GM20431 (cell line): Measurements from ENCODE around the gene FADS2.

Experiments
- in situ Hi-C: fragments of 300-500 bp; cut with MseI, MboI; formaldehyde crosslinking; loops from one replicate; pipeline ENCODE4 v1.15.0; 2020; ENCODE audit warnings: low sequenced_read_pairs; ENCODE audit not compliant: unreplicated experiment

FADS2 gene

DNA sequence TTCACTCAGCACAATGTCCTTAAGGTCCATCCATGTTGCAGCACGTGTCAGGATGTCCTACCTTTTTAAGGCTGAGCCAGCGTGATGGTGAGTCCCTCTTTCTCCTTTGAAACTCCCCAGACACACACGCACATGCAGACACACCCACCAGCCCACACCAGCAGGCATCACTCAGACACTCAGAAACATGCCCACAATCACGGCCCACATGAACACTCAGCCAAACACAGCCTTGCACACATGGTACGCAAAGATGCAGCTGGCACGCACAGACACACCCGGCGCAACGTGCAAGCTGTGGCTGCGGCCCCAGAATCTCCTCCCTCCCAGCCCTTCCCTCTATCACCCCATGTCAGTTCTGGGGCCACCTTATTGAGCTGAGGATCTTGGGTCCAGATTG is 55.2 kb downstream of the FADS2 start:
- in situ Hi-C loops, result no loop called here

DNA sequence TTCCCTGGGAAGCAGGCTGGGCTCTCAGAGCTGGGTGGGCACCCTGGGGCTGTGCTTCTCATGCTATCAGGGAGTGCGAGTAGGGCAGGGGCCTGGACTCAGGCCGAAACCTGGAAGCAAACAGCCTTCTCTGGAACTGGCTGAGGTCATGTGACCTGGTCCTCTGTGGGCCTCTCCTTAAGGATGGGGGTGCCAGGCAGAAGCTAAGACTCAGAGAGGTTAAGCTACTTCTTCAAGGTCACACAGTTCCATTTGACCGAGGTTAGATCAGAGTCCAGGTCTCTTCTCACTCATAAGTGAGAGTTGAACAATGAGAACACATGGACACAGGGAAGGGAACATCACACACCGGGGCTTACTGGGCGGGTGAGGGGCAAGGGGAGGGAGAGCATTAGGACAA is 55.8 kb downstream of the FADS2 start:
- in situ Hi-C loops, result no loop called here

DNA sequence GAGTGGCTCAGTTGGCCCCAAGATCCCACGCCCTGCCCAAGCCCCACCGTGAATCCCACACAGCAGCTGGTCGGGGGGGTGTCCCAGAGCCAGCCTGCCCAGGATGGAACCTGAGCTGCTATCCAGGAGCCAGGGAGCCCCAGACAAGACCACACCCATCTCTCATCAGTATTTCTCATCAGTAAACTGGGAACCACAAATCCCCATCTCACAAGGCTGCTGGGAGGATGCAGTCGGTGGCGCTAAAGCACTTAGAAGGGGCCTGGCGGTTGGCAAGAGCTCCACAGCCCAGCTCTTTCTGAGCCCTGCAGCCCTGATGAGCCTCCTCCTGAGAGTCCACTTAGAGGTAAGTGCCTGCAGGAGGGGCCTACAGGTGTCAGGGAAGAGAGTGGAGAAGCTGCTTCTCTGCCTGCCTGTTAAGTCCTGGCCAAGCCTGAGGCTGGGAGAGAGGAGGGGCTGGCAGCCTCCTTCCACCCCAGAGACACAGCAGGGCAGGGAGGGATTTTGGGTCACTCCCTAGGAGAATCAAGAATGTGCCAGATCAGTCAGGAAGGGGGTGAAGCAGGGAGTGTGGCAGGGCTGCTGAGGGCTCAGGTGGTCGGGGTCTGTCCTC is 57.2 kb downstream of the FADS2 start:
- in situ Hi-C loops, result no loop called here

DNA sequence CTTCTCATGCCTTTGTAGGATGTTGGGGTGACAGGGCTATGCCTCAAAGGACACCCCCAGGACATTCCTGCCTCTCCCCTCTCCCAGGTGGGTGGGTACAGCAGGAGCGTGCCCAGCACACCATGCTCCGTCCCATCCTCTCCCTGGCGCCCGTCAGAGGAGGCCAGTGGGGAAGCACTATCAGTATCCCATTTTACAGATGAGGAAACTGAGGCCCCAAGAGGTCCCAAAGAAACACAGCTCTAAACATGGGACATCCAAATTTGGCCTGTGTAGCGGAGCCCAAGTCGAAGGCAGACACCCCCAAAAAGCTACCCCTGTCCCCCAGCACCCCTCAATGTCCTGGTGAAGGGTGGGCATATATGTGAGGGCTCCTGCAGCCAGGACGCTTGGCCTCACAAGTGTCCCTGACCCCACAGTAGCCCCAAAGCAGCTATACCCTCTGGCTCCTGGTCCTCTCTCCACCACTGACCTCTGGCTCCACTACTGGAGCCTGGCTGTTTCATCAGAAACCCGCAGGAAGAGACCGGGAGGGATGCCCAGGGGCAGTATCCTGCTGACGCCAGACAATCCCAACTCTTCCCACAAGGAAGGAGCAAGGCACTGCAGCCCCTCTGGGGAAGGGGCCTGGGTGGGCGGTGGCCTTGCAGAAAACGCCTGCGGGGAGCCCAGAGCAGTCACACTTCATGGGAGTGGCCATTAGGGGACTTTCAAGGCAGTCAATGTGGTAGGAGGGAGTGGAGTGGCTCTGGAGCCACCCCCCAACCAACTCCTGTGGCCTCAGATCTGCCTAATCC is 57.9 kb downstream of the FADS2 start:
- in situ Hi-C loops, result no loop called here

DNA sequence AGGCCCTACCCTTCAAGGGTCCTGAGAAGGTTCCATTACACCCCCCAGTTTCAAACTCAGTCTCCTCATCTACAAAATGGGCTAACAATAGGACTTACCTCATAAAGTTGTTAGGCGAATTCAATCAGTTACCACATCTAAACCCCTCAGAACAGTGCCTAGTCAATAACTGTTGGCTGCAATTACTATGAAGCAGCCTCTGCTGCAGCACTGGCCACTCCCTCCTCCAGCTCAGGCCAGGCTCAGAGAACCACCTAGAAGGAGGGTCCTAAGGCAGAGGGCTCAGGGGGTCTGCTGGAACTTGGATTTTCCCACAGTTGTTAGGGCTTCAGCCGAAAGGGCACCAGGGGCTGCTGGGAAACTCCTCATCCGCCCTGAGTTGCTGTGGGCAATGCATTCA is 58.5 kb downstream of the FADS2 start:
- in situ Hi-C loops, result no loop called here

DNA sequence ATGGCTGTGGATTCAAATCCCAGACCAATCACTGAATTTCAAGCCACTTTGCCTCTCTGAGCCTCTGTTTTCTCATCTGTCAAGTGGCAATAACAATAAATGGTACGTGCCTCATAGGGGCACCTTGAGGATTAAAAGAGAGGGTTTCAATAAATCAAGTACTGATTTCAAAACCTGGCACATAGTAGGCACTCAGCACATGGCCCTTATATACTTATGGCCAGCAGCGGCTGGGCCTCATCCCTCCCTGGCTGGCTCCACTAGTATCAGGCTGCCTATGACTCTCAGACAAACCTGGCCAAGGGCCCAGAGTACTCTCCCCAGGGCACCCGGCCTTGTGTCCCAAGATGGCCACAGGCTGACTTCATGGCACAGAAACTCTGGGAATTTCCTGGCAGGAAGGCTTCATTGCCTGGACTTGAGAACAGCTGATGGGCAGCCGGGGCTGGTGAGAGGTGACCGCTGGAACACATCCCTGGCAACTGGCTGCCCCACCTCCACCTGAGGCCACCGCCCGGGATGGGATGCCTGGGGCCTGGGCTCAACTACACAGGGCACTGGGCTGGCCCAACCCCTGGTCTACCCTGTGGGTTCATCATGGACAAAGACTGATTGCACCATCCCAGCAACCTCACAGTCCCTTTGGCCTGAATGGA is 59.9 kb downstream of the FADS2 start:
- in situ Hi-C loops, result no loop called here

DNA sequence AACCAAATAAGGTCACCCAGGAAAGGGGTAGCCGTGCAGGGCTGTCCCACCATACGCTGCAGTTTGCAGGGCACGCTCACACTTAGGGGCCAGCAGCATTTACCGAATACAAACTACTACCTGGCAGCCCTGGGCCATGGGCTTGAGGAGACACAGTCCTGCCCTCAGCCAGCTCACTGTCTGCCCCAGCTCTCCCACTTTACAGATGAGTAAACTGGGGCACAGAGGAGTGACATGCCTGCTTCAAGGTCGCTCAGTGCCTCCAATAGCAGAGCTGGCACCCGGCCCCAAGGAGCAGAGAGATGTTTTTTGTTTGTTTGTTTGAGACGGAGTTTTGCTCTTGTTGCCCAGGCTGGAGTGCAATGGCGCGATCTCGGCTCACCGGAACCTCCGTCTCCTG is 60.5 kb downstream of the FADS2 start:
- in situ Hi-C loops, result no loop called here

DNA sequence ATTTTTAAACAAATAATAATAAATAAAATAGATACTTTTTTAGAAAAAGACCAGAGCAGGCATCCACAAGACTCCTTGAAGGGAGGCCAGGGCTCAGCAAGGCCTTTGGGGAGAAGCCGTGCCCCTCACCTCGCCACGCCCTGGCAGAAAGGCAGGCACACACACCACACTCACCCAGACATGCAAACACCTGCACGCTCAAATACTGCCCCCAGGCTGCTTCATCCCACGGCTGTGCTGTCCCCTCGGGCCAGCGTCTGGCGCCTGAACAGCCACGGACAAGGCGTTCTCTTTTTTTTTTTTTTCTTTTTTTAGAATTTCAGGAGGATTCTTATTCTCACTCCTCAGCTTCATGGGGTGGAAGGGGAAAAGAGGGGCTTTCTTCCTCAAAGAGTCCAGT is 61.7 kb downstream of the FADS2 start:
- in situ Hi-C loops, result loop anchor here (10.0 kb wide), 1 partner anchor 185 kb away; no protein-coding TSS in a partner anchor

DNA sequence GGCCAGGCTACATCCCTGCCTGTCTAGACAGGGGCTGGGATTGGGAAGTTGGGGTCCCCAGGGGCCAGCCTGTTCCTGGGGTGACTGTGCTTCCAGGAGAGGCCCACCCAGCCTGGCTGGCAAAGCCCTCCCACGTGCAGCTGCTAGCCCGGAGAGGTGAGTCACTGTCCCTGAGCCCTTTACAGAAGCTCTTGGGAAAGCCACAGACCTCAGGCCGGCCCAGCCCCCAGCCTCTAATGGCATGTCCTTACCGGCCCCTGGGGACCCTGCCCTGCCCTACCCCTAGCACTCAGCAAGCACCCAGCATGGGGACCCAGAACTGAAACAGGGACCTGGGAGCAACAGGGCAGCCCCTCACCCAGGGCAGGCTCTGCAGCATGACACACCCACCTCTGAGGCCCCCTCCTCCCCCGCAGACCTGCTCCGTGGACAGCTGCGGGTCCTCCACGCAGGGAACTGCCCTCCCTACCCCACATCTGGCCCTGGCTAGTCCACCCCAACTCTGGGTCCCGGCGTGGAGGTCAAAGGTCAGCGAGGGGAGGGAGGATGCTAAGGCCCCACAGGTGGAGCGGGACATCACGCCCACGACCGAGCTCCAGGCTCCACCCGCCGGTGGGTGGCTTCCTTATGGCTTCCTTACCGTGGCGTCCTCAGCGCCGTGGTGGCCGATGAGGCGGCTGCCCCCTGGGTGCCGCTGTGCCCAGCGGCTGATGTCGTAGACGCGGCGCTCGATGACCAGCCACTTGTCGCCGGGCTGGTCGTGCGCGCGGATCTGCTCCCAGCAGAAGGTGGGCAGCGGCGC is 62.6 kb downstream of the FADS2 start:
- in situ Hi-C loops, result loop anchor here (10.0 kb wide), 1 partner anchor 184 kb away; no protein-coding TSS in a partner anchor

DNA sequence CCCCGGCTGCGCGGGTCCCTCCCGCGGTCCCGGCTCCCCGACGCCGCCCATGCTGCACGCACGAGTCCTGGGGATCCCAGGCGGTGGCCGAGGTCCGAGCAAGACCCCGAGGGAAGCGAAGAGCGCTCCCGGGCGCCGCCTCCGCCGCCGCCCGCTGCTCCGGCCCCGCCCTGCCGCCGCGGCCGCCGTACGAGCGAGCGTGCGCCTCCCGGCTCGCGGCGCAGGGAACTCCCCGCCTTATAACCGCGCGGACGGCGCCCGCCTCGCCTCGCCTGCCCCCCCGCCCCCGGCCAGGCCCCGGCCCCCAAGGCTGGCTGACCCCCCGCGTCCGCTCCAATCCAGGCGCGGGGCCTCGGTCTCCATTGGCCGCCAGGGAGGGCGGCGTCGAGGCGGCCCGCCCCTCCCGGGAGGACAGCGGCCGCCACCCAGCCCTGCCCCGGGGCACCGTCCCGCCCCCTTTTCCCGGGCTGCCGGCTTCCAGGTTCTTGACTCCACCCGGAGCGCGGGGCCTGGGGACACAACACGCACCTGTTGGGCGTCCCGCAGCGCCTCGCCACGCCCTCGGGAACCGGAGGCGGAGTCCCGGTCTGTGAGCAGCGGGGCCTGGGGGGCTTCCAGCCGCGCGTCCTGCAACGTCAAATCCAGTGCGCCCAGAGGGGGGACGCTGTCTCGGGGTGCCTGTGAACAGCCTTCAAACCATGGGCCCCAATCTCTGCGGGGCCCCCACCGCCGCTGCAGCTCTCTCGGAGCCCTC is 63.4 kb downstream of the FADS2 start, which contains the start of gene FADS3:
TSS of gene FADS3 (minus strand) at position 215 of the 754 bp plus-strand sequence. CDS start at position 51, 164 bp downstream.
- in situ Hi-C loops, result loop anchor here (10.0 kb wide), 1 partner anchor 183 kb away; no protein-coding TSS in a partner anchor

DNA sequence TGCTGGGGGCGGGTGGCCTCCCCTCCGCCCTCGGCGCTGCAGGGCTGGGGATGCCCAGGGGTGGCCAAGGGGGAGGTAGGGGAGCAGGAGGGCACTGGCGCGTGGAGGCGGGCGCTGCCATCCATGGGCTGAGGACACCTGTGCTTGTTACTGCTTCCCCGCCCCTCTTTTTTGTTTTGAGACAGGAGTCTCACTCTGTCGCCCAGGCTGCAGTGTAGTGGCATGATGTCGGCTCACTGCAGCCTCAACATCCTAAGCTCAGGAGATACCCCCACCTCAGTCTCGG is 63.9 kb downstream of the FADS2 start:
- in situ Hi-C loops, result loop anchor here (10.0 kb wide), 1 partner anchor 183 kb away; no protein-coding TSS in a partner anchor

DNA sequence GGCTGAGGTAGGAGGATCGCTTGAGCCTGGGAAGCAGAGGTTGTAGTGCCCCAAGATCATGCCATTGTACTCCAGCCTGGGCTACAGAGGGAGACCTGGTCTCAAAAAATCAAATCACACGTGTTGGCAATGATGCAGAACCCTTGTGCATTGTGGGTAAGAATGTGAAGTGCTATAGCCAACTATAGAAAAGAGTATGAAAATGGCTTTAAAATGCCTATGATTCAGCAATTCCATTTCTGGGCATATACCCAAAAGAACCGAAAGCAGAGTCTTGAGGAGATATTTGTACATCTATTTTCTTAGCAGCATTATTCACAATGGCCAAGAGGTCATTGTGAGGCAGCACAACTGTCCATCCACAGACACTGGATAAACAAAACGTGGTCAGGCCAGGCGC is 65.9 kb downstream of the FADS2 start:
- in situ Hi-C loops, result loop anchor here (10.0 kb wide), 1 partner anchor 181 kb away; no protein-coding TSS in a partner anchor

DNA sequence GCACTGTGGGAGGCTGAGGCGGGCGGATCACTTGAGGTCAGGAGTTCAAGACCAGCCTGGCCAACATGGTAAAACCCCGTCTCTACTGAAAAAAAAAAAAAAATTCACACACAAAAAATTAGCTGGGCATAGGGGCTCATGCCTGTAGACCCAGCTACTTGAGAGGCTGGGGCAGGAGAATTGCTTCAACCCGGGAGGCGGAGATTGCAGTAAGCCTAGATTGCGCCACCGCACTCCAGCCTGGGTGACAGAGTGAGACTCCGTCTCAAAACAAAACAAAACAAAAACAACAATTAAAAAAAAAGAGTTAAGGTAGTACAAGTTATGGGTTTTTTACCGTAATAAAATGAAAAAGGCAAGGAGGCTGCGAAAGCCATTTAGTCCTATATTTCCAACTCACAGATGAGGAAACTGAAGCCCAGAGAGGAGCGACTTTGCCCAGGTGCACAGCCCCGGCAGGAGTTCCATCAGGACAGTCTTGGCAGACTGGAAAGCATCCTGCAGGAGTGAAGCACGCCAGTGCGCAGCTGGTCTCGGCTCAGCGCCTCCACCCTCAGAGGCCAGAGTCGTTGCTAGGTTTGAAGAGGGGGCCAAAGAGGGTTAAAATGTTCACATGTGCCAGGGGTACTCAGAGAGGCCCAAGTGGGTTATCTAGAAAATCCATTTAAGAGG is 67.1 kb downstream of the FADS2 start:
- in situ Hi-C loops, result loop anchor here (10.0 kb wide), 1 partner anchor 180 kb away; no protein-coding TSS in a partner anchor

DNA sequence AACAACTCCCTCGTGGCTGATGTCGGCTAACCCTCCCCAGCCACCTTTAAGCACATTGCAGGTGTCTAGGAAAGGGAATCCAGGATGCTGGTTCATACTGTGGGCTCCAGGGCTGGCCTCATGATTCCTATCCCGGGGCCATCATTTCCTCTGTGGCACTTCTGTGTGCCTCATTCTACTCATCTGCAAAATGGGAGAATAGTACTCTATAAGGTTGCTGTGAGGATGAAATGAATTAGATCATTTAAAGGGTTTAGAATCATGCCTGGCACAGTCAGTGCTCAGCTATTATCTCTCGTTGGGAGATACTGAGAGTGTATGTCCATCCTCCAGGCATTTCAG is 67.6 kb downstream of the FADS2 start:
- in situ Hi-C loops, result loop anchor here (10.0 kb wide), 1 partner anchor 179 kb away; no protein-coding TSS in a partner anchor

DNA sequence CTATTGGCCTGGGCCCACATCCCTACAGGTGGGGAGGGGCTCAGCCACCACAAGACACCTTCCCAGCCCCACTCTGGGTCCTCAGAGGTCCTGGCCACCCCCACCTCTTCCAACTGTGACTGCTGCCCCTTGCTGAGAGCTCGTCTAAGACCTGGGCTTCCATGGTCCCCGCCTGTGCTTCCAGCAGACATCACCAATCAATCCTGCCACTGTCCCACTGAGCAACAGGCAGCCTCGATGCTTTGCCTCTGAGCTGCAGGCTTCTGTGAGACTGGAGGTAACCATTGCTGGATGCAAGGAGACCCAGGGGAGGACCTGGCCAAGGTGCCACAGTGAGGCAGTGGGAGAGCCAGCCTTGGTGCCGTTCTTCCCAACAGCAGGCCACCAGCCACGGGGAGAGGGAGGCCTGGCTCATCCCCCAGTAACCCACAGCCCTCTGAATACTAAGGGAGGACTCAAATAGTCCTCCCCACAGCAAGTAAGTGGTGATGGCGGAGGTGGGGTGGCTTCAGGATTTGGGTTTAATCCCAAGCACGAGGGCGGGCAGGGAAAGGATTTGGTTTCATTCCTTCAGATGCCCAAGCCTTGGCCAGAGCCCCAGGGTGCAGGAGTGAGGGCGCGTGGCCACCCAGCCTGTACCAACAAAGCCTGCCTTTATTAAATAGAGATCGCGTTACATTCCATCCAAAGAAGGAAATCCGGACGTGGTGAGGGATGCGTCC is 68.7 kb downstream of the FADS2 start:
- in situ Hi-C loops, result loop anchor here (10.0 kb wide), 1 partner anchor 178 kb away; no protein-coding TSS in a partner anchor

DNA sequence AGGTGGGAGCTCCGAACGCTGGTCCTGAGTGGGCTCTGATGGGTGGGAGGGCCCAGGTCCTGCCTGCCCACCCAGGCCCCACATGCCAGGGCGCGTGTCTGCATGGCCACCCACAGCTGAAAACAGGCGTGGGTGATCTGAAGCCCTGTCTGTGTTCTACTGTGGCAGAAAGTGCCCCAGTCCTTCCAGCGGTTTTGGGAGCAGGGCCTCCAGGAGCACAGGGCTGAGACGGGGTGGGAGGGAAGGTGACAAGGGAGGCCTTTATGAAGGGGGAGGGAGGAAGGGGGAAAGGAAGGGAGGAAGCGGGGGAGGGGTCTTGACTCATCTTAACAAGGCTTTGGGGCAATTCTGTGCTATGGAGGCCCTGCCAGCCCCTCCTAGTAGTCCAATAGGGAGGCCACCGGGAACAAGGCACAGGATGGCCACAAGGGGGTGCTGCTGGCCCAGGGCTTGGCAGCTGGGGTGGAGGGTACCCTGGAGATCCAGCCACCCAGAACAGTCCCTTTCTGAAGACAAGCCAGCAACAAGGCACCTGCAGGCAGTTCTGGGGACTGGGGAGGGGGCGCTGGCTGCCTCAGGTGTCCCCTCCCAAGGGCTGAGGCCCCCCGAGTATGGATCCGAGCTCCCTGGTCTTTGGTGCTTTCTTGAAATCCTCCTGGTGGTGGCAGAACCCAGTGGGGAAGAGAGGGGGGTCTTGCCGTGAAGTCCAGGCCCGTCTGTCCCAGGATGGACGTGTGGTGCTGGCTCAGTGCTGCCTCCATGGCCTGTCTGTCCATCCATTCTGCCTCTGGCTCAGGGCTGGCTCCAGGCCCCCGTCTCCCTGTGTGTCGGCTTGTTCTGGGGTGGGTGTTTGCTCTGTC is 69.5 kb downstream of the FADS2 start:
- in situ Hi-C loops, result loop anchor here (10.0 kb wide), 1 partner anchor 177 kb away; no protein-coding TSS in a partner anchor

DNA sequence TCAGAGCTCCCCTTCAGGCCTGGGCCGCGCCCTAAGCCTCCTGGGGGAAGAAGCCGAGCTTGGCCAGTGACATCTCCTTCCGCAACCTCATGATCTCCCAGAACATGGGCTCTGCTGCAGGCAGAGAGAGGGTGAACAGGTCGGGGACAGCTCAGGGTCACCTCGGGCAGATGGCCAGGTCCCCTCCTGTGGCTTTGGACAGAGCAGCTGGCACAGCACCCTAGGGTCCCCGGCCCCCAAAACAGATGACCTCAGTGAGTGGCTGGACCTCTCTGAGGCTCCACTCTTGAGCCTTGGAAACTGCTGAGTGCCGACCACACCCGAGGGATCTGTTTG is 70.1 kb downstream of the FADS2 start:
- in situ Hi-C loops, result loop anchor here (10.0 kb wide), 1 partner anchor 177 kb away; no protein-coding TSS in a partner anchor
